GM10248 (cell line): ENCODE measurements around the gene DCLK1.

Experiments used
- CTCF ChIA-PET: fragments of 300-600 bp; sonication (Branson Sonifier 250); formaldehyde crosslinking; extraction: SDS; loops from one replicate; lab custom pipeline; 2021; ENCODE audit warnings: antibody characterized with exemption; lab: Yijun Ruan, JAX
- POLR2A ChIA-PET: fragments of 350-650 bp; sonication (Branson Sonifier 250); formaldehyde crosslinking; extraction: SDS; loops from one replicate; lab custom pipeline; 2020; ENCODE audit warnings: antibody characterized with exemption; lab: Yijun Ruan, JAX
- DNase-seq: peaks from one replicate; pipeline ENCODE4 v3.0.0; 2012; ENCODE audit errors: extremely low spot score
- CTCF ChIP-seq: IDR thresholded peaks from 2 replicates; pipeline ENCODE4 v1.5.1; 2012; ENCODE audit warnings: mild to moderate bottlenecking, low read depth; ENCODE audit errors: extremely low read depth, missing control alignments, control extremely low read depth

Gene DCLK1

GRCh38 chr13:35925669-35926068 lies 205.5 kb downstream of the DCLK1 start:
- CTCF ChIA-PET: no interaction called here
- no peak for TF ChIP-seq CTCF
- POLR2A ChIA-PET: no interaction called here
- DNase-seq: no peak

- POLR2A ChIA-PET: no interaction called here
- CTCF ChIA-PET: no interaction called here
- DNase-seq: no peak
- TF ChIP-seq CTCF: no peak
Observed at GRCh38 chr13:35923347-35923746, 207.8 kb downstream of the DCLK1 start.

GRCh38 chr13:35920816-35921215 lies 210.4 kb downstream of the DCLK1 start:
- ChIA-PET CTCF (no interaction called here), POLR2A (no interaction called here)
- TF ChIP-seq CTCF: no peak
- DNase-seq: no peak

- ChIA-PET CTCF (interaction anchor here (1.2 kb wide), 1 partner anchor 13 kb away, joined by 3 read pairs; no protein-coding TSS in a partner anchor), POLR2A (no interaction called here)
- TF ChIP-seq CTCF: no peak
- no peak for DNase-seq
Observed at GRCh38 chr13:35917942-35918645, 213.1 kb downstream of the DCLK1 start.

GRCh38 chr13:35917252-35917941 lies 213.8 kb downstream of the DCLK1 start:
- no peak for TF ChIP-seq CTCF
- ChIA-PET CTCF (no interaction called here), POLR2A (no interaction called here)
- no peak for DNase-seq

GRCh38 chr13:35916146-35916545 lies 215.0 kb downstream of the DCLK1 start:
- no peak for DNase-seq
- TF ChIP-seq CTCF: no peak
- ChIA-PET POLR2A (no interaction called here), CTCF (interaction anchor here (1.3 kb wide), 1 partner anchor 13 kb away, joined by 3 read pairs; no protein-coding TSS in a partner anchor)
